Fibroblast of skin of left biceps (primary cell): ENCODE data around the gene AHSP.
"Not testable (repeated sequence)": the region's sequence is repeated elsewhere in the genome, so short reads cannot be mapped to it uniquely, and the experiment has no call there.

Experiments used
- DNase-seq, 2 experiments: peaks; one replicate each; pipeline ENCODE4 v3.0.0-alpha.2; 2013; ENCODE audit warnings: low read depth in 2 of 2

Gene AHSP

GRCh38 chr16:31531096-31531495 lies 3.4 kb downstream of the AHSP start:
- no peak for DNase-seq

DNA sequence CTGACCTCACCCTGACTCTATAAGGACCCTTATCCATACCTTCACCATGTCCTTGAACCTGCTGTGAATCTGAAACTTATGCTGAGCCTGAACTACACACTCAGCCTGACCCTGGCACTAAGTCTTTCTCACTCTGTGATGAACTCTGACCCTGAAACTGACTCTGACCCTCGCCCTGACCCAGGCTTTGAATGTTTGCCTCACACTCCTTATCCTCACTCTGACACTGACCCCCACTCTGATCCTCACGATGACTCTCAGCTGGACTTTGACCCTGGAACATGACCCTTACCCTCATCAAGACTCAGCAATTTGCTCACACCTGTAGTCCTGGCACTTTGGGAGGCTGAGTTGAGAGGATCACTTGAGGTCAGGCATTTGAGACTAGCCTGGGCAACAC lies 4.4 kb downstream of the AHSP start:
- no peak for DNase-seq

DNA sequence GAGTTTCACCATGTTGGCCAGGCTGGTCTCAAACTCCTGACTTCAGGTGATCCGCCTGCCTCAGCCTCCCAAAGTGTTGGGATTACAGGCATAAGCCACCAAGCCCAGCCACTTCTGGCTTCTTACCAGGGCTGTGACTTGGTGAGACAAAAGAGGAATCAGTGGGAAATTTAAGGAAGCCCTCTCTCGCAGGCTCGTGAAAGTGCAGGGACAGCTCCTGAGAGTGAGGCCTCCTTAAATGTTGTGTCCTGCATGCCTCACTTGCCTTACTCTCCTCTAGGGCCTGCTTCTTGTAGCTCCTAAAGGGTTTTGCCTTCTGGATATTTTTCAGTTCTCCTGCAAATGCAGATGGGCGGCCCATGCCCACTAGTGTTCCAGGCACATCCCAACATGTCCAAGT lies 5.2 kb downstream of the AHSP start:
- no peak for DNase-seq

DNA sequence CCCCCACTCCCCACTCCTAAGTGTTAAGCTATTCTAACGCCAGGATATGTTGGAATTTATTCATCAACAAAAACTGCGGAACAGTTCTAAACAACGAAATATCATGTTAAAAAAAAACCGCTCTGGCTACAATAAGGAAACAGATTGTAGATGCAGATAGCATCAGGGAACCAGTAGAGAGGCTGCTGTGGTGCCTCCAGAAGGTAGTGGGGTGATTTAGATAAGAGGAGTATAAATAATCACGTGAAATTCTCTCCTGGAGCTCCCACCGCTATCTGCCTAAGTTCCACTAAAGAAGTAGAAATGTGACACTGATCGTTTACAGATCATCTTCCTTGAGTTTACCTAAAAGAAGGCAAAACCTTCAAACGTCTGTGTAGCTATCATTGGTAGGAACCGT lies 8.0 kb downstream of the AHSP start:
- DNase-seq: no peak

- DNase-seq: no peak
Observed at GRCh38 chr16:31536804-31537361, 9.2 kb downstream of the AHSP start.

DNA sequence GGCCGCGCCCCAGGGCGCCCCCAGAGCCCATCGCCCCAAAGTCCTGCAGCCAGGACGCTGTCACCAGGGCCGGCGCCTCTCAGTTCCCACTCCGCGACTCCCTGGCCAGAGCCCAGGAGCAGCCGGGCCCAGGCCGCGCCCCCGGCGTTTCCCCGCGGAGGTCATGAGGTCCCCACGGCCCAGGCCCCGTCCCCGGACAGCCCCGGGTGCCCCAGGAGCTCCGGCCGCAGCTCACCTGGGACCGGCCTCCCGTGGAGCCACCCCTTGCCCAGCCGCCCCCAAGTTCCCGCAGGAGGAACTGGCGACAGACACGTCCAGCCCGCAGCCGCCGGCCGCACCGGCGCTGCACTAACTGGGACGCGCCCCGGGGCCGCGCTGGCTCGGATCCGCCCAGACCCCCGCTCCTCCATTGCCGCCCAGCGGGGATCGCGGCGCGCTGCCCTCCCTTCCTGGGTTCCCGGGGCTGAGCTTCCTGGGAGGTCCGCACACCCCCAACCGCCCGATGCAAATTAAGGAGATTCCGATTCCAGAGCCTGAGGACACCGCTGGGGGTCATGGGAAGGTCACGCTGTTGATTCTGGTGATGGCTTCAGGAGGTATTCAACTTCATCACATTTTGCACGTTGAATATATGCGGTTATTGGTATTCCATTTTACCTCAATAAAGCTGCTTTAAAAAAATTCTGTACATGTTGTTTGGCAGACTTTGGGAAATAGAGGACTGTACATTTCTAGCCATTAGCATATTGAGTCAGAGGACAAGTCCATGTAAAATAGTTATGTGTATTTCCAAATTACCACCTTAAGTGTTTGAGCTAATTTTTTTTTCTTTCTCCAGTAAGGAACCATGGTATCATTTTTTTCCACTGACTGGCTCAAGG lies 9.9 kb downstream of the AHSP start:
- DNase-seq: no peak

- not testable (repeated sequence) for DNase-seq
Observed at GRCh38 chr16:31538243-31538598, 10.5 kb downstream of the AHSP start.

- DNase-seq: not testable (repeated sequence)
Observed at GRCh38 chr16:31539762-31540161, 12.1 kb downstream of the AHSP start.

- DNase-seq: no peak
Observed at GRCh38 chr16:31542763-31543162, 15.1 kb downstream of the AHSP start.

DNA sequence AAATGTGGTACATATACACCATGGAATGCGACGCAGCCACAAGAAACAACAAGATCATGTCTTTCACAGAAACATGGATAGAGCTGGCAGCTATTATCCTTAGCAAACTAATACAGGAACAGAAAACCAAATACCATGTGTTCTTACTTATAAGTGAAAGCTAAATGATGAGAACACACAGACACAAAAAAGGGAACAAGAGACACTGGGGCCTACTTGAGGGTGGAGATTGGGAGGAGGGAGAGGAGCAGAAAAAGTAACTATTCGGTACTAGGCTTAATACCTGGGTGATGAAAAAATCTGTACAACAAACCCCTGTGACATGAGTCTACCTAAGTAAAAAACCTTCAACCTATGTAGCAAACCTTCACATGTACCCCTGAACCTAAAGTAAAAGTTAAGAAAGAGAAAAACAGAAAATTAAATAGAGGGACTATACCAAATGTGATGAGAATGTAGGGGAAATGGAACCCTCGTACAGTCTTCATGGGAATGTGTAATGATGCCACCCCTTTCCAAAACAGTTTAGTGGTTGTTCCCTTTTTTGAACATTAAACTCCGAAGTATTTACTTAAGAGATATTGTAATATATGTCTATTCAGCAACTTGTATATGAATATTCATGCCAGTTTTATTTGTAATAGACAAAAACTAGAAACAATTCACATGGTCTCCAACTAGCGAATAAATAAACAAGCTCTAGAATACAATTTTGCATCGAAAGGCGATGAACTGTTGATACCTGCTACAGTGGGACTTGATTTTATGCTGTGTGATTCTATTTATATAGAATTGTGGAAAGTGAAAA lies 33.9 kb downstream of the AHSP start:
- no peak for DNase-seq

GRCh38 chr16:31568577-31569359 lies 41.1 kb downstream of the AHSP start:
- DNase-seq: no peak

DNA sequence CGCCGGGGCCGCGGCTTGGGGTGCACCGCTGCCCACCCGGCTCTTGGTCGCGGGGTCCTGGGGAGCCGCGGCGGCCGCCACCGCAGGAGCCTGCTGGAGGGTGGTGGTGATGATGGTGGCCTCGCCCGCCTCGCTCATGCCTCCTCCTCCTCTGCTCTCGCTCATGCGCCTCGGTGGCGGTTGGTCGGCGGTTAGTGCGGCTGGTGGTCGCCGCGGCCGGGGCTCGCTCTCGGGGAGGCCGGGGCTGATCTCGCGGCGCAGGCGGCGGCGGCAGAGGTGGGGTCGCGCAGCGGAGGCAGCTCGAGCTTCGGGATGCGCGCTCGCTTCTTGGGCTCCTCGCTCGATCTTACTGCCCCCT lies 41.6 kb downstream of the AHSP start:
- DNase-seq: no peak

GRCh38 chr16:31572821-31573220 lies 45.1 kb downstream of the AHSP start:
- DNase-seq: no peak

DNA sequence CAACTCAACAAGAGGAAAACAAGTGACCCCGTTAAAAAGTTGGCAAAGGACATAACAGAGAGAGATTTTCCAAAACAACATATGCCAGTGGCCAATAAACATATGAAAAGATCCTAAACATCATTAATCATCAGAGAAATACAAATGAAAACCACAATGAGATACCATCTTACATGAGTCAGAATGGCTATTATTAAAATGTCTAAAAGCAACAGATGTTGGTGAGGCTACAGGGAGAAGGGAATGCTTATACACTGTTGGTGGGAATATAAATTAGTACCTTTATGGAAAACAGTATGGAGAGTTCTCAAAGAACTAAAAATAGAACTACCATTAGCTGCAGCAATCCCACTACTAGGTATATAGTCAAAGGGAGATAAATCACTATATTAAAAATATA lies 46.5 kb downstream of the AHSP start:
- DNase-seq: not testable (repeated sequence)

GRCh38 chr16:31577411-31577810 lies 49.7 kb downstream of the AHSP start:
- no peak for DNase-seq
